B cell (primary cell): ENCODE measurements around the gene ALDH3B1. TPM values are rescaled to one million over a fixed set of nuclear protein-coding genes. Genes with fewer than 3 reads are reported as not detected.
A peak's percentile ranks its signal among the peaks of the same experiment; 100 is the strongest.

Experiments
- ATAC-seq: fragments of 200-7000 bp; cut with Tn5 transposase; one replicate; pipeline ENCODE4 v1.10.0; 2021; ENCODE audit warnings: low read depth, mild to moderate bottlenecking, moderate number of reproducible peaks, moderate library complexity
- CTCF ChIA-PET: fragments of 350-600 bp; sonication (Branson Sonifier 250); formaldehyde crosslinking; loops from one replicate; lab custom pipeline; 2021; ENCODE audit warnings: antibody characterized with exemption, inconsistent platforms; lab: Charles Lee
- POLR2A ChIA-PET: fragments of 350-600 bp; sonication (Branson Sonifier 250); formaldehyde crosslinking; loops from one replicate; lab custom pipeline; 2021; ENCODE audit warnings: antibody characterized with exemption; lab: Charles Lee
- DNase-seq: peaks from one replicate; pipeline ENCODE4 v3.0.0; 2013
- H2AFZ ChIP-seq: 2 replicates; pipeline ENCODE4 v1.6.1; 2012; ENCODE audit warnings: mild to moderate bottlenecking, low read depth, low read length; ENCODE audit not compliant: insufficient read depth, poor library complexity, severe bottlenecking
- H3K27ac ChIP-seq, 2 donors: 1 replicate in 1 of 2; 2 replicates in 1 of 2; pipeline ENCODE4 v1.5.1; 2012 to 2013; ENCODE audit warnings: low read length in 2 of 2, mild to moderate bottlenecking in 2 of 2, moderate library complexity in 1 of 2
- H3K27me3 ChIP-seq, 4 experiments: fragments of 200-600 bp in 1 of 4; sonication (generic) in 1 of 4; replicated peaks in 1 of 4; 1 replicate in 2 of 4; 2 replicates in 2 of 4; pipeline versions ENCODE4 v1.6.1 to v1.7.0; 2013 to 2016; ENCODE audit warnings: low read length in 3 of 4, mild to moderate bottlenecking in 2 of 4, mixed read lengths in 1 of 4, moderate library complexity in 1 of 4; ENCODE audit not compliant: insufficient read depth in 4 of 4, control insufficient read depth in 3 of 4; ENCODE audit errors: control extremely low read depth in 1 of 4
- H3K36me3 ChIP-seq, 2 experiments: replicated peaks in 1 of 2; 1 replicate in 1 of 2; 2 replicates in 1 of 2; pipeline versions ENCODE4 v1.6.1 to v1.7.1; 2013; ENCODE audit warnings: low read length in 1 of 2; ENCODE audit not compliant: insufficient read depth in 2 of 2, control insufficient read depth in 1 of 2; ENCODE audit errors: control extremely low read depth in 1 of 2, extremely low read depth in 1 of 2
- H3K4me1 ChIP-seq, 2 donors: fragments of 200-600 bp in 1 of 2; sonication (generic) in 1 of 2; 1 replicate in 1 of 2; 2 replicates in 1 of 2; pipeline versions ENCODE4 v1.5.1 to v1.6.1; 2013 to 2017; ENCODE audit warnings: low read length in 2 of 2; ENCODE audit not compliant: control insufficient read depth in 2 of 2, insufficient read depth in 2 of 2
- H3K4me2 ChIP-seq: replicated peaks from 2 replicates; pipeline ENCODE3; 2012; ENCODE audit warnings: mild to moderate bottlenecking, low read depth, low read length; ENCODE audit not compliant: poor library complexity, severe bottlenecking
- H3K4me3 ChIP-seq, 5 experiments: fragments of 200-600 bp in 1 of 5; sonication (generic) in 1 of 5; 1 replicate in 3 of 5; 2 replicates in 2 of 5; pipeline versions ENCODE4 v1.5.1 to v1.7.0; 2011 to 2016; ENCODE audit warnings: low read length in 4 of 5, mild to moderate bottlenecking in 4 of 5, low read depth in 2 of 5, control low read depth in 1 of 5, moderate library complexity in 1 of 5; ENCODE audit not compliant: insufficient read depth in 1 of 5; ENCODE audit errors: control extremely low read depth in 1 of 5, extremely low read depth in 1 of 5
- H3K79me2 ChIP-seq: fragments of 200-600 bp; sonication (generic); one replicate; pipeline ENCODE4 v1.6.0; 2016; ENCODE audit warnings: low read length; ENCODE audit not compliant: control insufficient read depth, insufficient read depth
- H3K9ac ChIP-seq: fragments of 200-600 bp; sonication (generic); 2 replicates; pipeline ENCODE4 v1.6.1; 2017; ENCODE audit warnings: mild to moderate bottlenecking, low read length, moderate library complexity
- H3K9me3 ChIP-seq, 3 donors: one replicate each; pipeline versions ENCODE4 v1.6.1 to v1.7.1; 2013; ENCODE audit warnings: low read length in 2 of 3; ENCODE audit not compliant: control insufficient read depth in 2 of 3, insufficient read depth in 1 of 3; ENCODE audit errors: control extremely low read depth in 1 of 3
- H4K20me1 ChIP-seq: 2 replicates; pipeline ENCODE4 v1.6.0; 2012; ENCODE audit warnings: mild to moderate bottlenecking, low read length; ENCODE audit not compliant: insufficient read depth, control insufficient read depth, poor library complexity, severe bottlenecking
- H3K27ac Mint-ChIP-seq: one replicate; pipeline ENCODE4 v1.8.0; 2021; ENCODE audit warnings: mixed read lengths
- H3K27me3 Mint-ChIP-seq: one replicate; pipeline ENCODE4 v1.8.0; 2021; ENCODE audit warnings: mixed read lengths
- H3K4me1 Mint-ChIP-seq: one replicate; pipeline ENCODE4 v1.8.0; 2021; ENCODE audit warnings: mixed read lengths
- H3K4me3 Mint-ChIP-seq: one replicate; pipeline ENCODE4 v1.8.0; 2021; ENCODE audit warnings: mixed read lengths
- H3K9me3 Mint-ChIP-seq: one replicate; pipeline ENCODE4 v1.8.0; 2022; ENCODE audit warnings: mixed read lengths; ENCODE audit not compliant: insufficient read depth
- EZH2 ChIP-seq: IDR thresholded peaks from 2 replicates; pipeline ENCODE4 v1.6.1; 2012; ENCODE audit warnings: borderline replicate concordance, low read depth, mild to moderate bottlenecking, moderate library complexity, low read length; ENCODE audit not compliant: insufficient read depth, poor library complexity, severe bottlenecking
- WGBS: methylation state at CpG from one replicate; pipeline ENCODE4 v1.1.5; 2013; ENCODE audit warnings: missing lambda C conversion rate; ENCODE audit not compliant: insufficient coverage; 5-methylcytosine and 5-hydroxymethylcytosine counted together
- intact Hi-C: fragments of 100-400 bp; cut with micrococcal nuclease; formaldehyde crosslinking; loops from one replicate; pipeline ENCODE4 v1.10.0; 2022
- polyA plus RNA-seq: library from polyadenylated mRNA; depleted of rRNA; stranded (reverse); fragments of >200 nt; gene quantifications from 2 replicates; pipeline ENCODE4 v1.2.3, GENCODE V29; 2012
- total RNA-seq, 2 donors: library from RNA; stranded (reverse); fragments of 120-200 nt in 1 of 2; gene quantifications; 1 replicate in 1 of 2; 2 replicates in 1 of 2; pipeline versions ENCODE4 v1.2.3 to v1.2.4, GENCODE V29; 2013 to 2022
- TF ChIP-seq, protein P1 (sequence below): fragments of 200-600 bp; IDR thresholded peaks from one replicate; pipeline ENCODE4 v1.8.0; 2022; ENCODE audit warnings: antibody characterized with exemption, mild to moderate bottlenecking

ALDH3B1 gene
- total and polyA plus RNA-seq, 2 donors (not counting 1 experiment from before 2014, with no cell fraction given), result 0.81 TPM

- peaks cover 30% of the 10 kb centered on the region for H3K4me1 Mint-ChIP-seq
- DNase-seq (no peak), ATAC-seq (no peak)
- TF ChIP-seq, protein P1, sequence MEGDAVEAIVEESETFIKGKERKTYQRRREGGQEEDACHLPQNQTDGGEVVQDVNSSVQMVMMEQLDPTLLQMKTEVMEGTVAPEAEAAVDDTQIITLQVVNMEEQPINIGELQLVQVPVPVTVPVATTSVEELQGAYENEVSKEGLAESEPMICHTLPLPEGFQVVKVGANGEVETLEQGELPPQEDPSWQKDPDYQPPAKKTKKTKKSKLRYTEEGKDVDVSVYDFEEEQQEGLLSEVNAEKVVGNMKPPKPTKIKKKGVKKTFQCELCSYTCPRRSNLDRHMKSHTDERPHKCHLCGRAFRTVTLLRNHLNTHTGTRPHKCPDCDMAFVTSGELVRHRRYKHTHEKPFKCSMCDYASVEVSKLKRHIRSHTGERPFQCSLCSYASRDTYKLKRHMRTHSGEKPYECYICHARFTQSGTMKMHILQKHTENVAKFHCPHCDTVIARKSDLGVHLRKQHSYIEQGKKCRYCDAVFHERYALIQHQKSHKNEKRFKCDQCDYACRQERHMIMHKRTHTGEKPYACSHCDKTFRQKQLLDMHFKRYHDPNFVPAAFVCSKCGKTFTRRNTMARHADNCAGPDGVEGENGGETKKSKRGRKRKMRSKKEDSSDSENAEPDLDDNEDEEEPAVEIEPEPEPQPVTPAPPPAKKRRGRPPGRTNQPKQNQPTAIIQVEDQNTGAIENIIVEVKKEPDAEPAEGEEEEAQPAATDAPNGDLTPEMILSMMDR, result no peak
- TF ChIP-seq EZH2, result no peak
- H3K4me3 Mint-ChIP-seq, result peak overlapping the region; percentile 39
- no peaks in the 10 kb centered on the region for H3K9me3 ChIP-seq
- H3K79me2 ChIP-seq, result peaks cover 33% of the 10 kb centered on the region
- H3K9ac ChIP-seq, result no peak overlapping the region
- H2AFZ ChIP-seq, result no peak overlapping the region
- no peaks in the 10 kb centered on the region for H3K27me3 ChIP-seq
- POLR2A ChIA-PET, result no interaction called here
- no peaks in the 10 kb centered on the region for H3K9me3 Mint-ChIP-seq
- WGBS, result 80% methylated on average over 10 of the region's 12 CpGs
- H3K4me3 ChIP-seq, result no peak overlapping the region
- peak overlapping the region in 1 of 2 donors; percentile 83 for H3K27ac ChIP-seq
- no peaks in the 10 kb centered on the region for H3K27me3 Mint-ChIP-seq
- H3K4me2 ChIP-seq, result peak overlapping the region; percentile 99
- intact Hi-C loops, result loop anchor here (2.0 kb wide), 1 partner anchor 39 kb away; no protein-coding TSS in a partner anchor
- CTCF ChIA-PET, result interaction anchor here (1.2 to 2.5 kb wide), 3 partner anchors 33 to 59 kb away, joined by 3 to 8 read pairs (median 4); partner anchors contain the start of gene ALDH3B1
- H3K27ac Mint-ChIP-seq, result peak overlapping the region; percentile 77
- peaks cover 33% of the 10 kb centered on the region for H4K20me1 ChIP-seq
- peaks cover 0 to 36% of the 10 kb centered on the region in 2 experiments for H3K36me3 ChIP-seq
- peaks cover 22 to 44% of the 10 kb centered on the region in 2 donors for H3K4me1 ChIP-seq
These were observed 31.6 kb downstream of the ALDH3B1 start for GRCh38 chr11:68041617-68042218.
